Effector CD8-positive, alpha-beta T cell (primary cell): ENCODE results near the gene KLHL29.
"Not testable (repeated sequence)": the region's sequence is repeated elsewhere in the genome, so short reads cannot be mapped to it uniquely, and the experiment has no call there.

Experiments used
- DNase-seq: peaks from one replicate; lab custom pipeline; 2025; lab: John Stamatoyannopoulos, UW
- total RNA-seq, 4 experiments: gene quantifications; one replicate each; lab custom pipeline; 2026; lab: John Stamatoyannopoulos, UW

Gene KLHL29
- total RNA-seq: 0.29 to 2.9 (median 0.81) reads per million in 4 experiments

- peak; percentile 56 for DNase-seq
Measured at GRCh38 chr2:23384551-23385343, at the start of gene KLHL29. Gene KLHL29, plus strand, starts transcription at chr2:23385179. Its CDS starts 177,018 bp downstream, at chr2:23562197.

- no peak for DNase-seq
Measured at GRCh38 chr2:23335550-23335949, 49.4 kb upstream of the KLHL29 start.

GRCh38 chr2:23342075-23342474 lies 42.9 kb upstream of the KLHL29 start:
- DNase-seq: no peak

- DNase-seq: no peak
Measured at GRCh38 chr2:23346029-23346428, 39.0 kb upstream of the KLHL29 start.

- no peak for DNase-seq
Measured at GRCh38 chr2:23346781-23347180, 38.2 kb upstream of the KLHL29 start.

- DNase-seq: no peak
Measured at GRCh38 chr2:23347471-23348092, 37.4 kb upstream of the KLHL29 start.

- DNase-seq: not testable (repeated sequence)
Measured at GRCh38 chr2:23348093-23348481, 36.9 kb upstream of the KLHL29 start.

GRCh38 chr2:23349508-23349907 lies 35.5 kb upstream of the KLHL29 start:
- no peak for DNase-seq

GRCh38 chr2:23350041-23350791 lies 34.8 kb upstream of the KLHL29 start:
- no peak for DNase-seq

GRCh38 chr2:23350792-23351355 lies 34.1 kb upstream of the KLHL29 start:
- DNase-seq: no peak

- DNase-seq: peak; percentile 7
Measured at GRCh38 chr2:23351388-23352141, 33.4 kb upstream of the KLHL29 start.

- no peak for DNase-seq
Measured at GRCh38 chr2:23354554-23354953, 30.4 kb upstream of the KLHL29 start.

- DNase-seq: no peak
Measured at GRCh38 chr2:23355001-23355400, 30.0 kb upstream of the KLHL29 start.

- no peak for DNase-seq
Measured at GRCh38 chr2:23356711-23357110, 28.3 kb upstream of the KLHL29 start.

- DNase-seq: no peak
Measured at GRCh38 chr2:23359631-23360567, 25.1 kb upstream of the KLHL29 start.

- no peak for DNase-seq
Measured at GRCh38 chr2:23360571-23361125, 24.3 kb upstream of the KLHL29 start.

- DNase-seq: no peak
Measured at GRCh38 chr2:23361152-23361551, 23.8 kb upstream of the KLHL29 start.

GRCh38 chr2:23363268-23363667 lies 21.7 kb upstream of the KLHL29 start:
- DNase-seq: no peak

GRCh38 chr2:23363831-23364230 lies 21.1 kb upstream of the KLHL29 start:
- DNase-seq: no peak

GRCh38 chr2:23366720-23367119 lies 18.3 kb upstream of the KLHL29 start:
- DNase-seq: no peak
